GM21528 (cell line): ENCODE results near the gene GLIS1.

Experiments used
- ATAC-seq: cut with Tn5 transposase; IDR thresholded peaks from one replicate; pipeline ENCODE4 v1.9.1; 2021; ENCODE audit warnings: mild to moderate bottlenecking, moderate library complexity; ENCODE audit not compliant: unreplicated experiment, low FRiP score

GLIS1 gene

DNA sequence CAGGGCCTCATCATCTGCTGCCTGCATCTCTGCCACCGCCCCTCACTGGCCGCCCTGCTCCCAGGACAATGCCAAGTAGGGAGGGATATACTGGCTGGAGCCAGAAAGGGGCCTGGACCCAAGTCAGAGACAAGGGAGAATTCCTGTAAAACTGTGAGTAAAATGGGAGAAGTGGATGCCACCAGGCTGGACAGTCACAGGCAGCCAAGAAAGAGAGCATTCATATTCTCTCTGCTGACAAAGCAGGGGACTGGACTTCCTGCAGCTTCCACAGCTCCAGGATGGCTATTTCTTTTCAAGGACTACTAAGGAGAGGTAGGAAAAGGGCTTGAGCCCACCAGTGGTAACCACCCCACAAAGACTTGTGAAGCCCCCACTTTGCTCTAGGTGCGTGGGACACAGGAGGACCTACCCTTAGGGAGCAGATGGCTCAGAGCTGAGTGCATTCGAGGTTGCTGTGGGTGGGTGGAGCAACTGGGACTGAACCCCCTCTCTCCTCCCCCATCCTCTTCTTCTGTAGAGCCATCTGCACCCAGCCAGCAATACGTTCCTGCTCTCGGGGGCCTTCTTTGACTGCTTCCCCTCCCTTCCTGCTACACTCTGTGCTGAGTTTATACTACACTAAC, 57.5 kb downstream of the GLIS1 start:
- no peak for ATAC-seq

DNA sequence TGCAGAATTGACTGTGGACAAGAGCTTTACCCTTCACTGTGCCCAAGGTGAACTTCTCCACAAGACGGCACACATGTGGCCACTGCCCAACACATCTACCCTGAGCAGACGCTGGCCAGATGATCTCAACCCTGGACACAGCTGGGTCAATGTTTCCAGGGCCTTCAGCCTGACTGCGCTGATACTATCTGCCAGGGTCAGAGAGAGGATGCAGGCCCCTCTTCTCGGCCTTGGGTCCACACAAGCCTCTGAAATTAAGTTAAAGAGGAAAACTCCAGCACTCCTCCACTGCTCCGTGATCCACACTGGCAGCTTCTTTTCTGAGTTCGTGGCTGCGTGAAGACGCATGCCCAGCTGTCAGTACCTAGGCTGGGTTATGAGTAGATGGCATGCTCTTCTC, 58.1 kb downstream of the GLIS1 start:
- no peak for ATAC-seq

DNA sequence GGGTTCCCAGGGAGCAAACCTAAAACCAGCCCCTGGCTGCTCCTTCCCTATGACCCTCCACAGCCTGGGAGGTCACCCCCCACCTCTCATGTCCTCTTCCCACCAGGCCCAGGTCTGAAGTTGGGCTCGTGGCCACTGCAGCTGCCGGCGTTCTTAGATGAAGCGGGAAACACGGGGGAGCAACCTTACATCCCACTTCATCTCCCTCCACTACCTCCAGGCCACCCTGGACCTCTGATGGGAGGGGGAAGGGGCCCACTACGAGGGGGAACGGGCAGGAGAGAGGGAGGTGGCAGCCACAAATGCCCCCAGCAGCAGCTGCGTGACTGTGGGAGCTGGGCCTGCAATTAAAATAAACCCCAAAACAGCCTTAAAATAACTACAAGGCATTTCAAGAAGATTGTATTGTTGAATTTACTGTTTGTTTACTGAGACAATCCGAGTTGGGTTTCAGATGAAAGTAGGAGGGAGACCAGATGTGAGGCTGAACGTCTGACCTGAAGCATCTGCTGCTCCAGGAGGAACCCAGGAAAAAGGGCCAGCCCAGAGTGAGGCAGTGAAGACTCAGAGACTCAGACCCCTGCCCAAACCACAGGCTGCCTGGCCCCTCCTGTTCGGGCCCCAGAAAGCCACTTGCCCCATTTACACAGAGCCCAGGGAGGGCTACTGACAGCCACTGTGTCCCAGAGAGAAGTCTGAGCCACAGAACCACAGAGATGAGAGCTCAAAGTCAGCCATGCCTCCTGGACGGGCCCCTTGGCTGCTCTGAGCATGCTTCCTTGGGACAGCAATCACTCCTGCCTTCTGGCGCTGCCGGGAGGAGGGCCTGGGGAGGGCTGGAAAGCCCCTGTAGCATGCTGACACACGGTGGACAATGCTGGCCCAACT, 59.8 kb downstream of the GLIS1 start:
- ATAC-seq, result no peak

DNA sequence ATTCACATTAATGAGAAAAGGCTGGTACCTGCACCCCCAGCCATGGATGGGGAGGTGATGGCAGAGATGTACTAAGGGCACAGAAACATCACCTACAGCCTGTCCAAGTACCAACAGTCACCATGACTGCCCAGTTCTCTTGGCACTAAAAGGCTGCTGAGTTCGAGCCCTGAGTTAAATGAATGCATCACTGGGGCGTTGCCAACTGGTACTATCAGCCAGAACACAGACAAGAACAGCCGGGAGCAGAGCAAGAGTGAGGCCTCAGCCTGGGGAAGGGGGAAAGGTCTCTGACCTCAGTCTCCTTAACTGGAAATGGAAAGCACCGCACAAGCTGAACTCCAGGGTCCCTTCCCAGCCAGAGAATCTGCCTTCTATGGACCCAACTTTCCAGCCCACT, 60.5 kb downstream of the GLIS1 start:
- ATAC-seq, result no peak

DNA sequence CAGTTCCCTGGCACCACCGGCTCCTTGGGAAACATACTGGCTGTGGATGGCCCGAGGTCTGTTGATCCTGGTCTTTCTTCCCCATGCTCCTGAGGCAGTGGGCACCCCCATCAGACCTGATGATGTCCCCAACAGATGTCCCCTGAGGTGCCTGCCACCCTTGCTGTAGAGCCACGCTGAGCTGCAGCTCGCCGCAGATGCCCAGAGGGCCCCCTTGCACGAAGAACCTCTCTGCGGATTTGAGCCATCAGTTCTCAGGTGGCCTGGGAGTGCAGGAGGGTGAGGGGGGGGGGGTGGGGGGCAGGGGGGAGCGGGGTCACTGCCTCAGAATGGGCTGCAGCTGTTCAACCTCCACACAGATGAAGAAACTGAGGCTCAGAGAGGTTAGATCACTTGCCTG, 60.9 kb downstream of the GLIS1 start:
- no peak for ATAC-seq

DNA sequence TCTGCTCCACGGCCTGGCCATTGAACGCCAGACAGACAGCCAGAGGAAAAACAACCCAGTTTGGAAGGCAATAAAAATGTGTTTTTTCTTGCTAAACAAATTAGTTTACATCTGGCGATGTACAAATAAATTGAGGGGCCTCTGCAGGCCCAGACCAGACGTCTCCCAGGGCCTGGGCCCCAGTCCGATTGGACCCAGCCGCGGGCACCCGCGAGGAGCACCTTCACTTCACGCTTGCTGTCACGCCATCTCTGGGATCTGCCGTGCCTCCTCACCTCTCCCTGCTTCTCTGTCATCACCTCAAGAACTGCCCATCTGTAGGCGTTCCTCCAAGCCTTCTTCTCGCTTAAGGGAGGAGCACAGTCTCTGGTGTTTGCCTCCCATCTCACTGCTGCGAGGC, 61.5 kb downstream of the GLIS1 start:
- ATAC-seq, result no peak

DNA sequence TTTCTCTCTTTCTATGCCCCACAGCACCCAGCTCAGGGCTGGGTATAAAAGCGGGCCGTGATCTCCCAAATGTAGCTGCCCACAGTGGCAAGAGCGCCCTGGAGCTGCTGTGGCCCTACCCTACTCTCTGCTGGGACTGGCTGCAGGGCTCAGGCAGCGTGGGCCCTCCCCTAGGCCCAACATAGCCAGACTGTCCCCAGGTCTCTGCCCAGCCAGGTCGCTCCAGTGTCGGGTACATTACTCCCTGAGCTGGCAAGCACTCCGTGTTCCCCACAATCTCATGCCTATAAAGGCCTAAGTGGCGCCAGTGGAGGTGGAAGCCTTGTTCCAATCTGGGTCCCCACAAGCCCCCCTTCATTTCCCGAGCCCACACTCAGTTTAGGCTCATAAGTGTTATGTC, 66.2 kb downstream of the GLIS1 start:
- ATAC-seq, result no peak

DNA sequence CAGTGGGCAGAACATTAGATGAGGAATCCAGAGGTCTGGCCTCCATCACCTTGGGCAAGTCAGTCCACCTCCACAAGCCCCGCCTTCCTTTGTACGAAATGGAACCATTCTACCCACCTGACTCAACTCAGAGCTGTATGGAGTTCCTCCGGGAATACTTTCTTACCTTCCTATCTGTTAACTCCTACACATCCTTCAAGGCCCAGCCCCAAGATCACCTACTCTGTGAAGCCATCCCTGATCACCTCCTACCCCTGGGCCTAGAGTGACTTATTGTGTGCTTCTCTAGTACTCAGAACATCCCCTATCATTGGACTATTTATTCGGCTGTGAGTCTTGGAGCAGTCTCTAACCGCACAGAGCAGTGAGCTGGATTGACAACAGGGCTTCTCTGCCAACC, 66.7 kb downstream of the GLIS1 start:
- no peak for ATAC-seq

DNA sequence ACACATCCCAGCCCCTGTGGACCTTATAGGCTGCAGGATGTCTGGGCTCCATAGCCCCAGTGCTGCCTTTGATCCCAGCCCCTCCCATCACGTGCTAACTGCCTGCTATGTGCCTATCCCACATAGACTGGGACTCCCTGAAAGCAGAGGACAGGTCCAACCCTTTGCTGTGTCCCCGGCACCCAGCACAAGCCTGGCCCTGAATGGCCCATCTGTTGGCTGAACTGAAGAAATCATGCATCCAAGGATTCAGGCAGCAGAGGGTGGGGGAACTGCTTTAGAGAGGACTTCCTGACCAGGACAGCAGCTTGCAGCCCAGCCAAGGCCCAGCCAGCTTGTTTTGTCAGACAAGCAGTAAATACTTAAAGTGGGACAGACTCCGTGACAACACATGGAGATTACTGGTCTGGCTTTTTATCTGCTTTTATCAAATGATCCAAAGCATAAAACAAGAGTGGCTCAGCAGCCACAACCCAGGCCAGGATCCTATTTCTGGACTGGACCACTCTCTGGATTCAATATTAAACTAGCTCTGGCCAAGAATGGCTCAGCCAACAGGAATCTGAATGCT, 69.3 kb downstream of the GLIS1 start:
- ATAC-seq, result no peak

DNA sequence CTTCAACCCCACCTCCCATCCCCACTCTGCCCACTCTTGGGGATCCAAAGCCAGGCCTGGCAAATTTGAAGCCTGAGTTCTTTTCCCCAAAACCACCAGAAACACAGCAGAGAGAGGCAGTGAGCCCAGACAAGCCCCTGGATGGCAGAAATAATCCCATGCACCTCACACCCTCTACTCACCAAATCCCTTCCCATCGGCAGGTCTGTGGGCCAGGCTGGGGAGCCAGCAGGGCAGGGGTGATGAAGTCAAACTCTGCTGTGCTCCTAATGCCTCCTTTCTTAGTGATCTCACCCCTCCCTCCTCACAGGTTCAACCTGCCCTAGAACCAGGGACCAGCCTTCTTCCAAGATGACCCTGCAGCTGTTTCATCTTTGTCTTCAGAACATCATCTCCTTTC, 72.4 kb downstream of the GLIS1 start:
- no peak for ATAC-seq

DNA sequence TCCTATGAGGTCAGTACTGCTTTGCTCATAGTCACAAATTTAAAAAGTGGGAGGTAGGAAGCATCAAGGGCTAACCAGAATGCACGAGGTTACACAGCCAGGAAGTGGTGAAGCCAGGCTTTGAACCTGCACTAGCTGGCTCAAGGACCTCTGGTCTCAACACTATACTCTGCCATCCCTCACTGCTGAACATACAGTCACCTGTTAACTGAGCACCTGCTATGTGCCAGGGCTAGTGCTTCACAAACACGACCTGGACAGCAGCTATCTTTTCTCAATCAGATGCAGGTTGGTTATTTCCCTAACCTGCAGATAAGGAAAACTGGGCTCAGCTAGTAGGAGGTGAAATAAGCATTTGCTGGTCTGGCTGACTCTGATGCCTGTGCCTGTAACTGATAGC, 73.0 kb downstream of the GLIS1 start:
- no peak for ATAC-seq

DNA sequence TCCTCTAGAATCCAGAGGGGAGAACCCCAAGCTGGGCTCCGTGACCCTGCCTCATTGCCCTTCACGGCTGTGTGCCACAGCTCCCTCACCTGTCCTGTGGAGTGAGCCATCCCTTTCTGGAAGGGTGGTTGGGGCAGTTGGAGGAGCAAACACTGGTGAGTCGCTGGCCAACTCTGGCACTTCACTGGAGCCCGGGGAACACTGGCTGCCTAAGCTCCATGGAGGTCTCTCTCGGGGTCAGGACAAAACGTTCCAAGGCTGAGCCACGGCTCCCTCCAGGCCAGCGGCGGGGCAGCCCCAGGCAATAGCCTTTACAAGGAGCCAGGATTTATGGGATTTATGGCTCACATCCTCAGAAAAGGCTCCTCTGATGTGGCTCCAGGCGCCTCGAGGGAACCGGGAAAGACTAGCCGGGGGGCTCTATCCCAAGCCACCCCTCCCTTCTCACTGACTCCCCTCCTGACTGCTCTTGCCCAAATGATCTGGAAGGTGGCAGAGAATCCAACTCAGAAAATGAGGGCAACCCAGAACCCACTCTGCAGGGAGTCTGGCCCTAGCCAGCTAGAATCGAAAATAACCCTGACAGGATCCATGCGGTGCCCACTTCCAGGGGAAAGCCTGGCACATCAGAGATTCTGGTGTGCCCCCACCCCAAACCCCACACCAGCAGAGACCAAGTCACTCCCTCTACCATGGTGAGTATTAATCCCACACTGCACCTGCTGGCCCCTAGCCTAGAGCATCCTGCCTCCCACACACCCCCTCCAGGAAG, 75.2 kb downstream of the GLIS1 start:
- ATAC-seq, result no peak

DNA sequence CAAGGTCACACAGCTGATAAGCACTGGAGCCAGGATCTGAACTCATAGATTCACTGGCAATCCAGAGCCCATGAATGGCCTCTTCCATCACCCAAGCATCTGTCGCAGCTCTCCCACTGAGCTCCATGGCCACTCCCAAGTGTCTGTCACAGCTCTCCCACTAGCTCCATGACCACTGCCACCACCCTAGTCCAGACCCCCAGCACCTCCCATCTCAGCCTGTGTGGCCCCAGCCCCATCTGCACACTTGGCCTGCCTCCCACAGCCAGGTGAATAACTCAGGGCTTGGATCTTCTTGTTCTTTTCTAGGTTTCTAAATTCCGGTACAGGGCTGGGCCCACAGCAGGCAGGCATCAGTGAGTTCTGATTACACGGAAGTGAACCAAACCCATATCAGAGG, 76.0 kb downstream of the GLIS1 start:
- no peak for ATAC-seq

DNA sequence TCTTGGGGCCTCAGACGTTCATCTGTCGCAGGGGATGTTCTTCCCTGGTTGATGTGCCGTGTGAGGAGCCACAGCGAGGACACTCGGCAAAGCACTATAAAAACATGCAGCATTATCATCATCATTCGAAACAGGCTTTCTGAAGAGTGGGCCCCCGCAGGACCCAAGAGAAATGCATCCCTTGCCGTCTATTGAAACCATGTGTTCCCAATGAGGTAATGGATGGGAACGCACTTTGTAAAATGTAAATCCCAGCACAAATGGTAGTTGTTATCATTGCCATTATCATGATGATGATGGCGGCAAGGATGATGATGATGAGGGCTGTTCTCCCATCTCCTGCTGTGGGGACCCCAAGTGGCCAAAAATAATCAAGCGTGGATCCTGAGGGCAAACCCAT, 76.8 kb downstream of the GLIS1 start:
- no peak for ATAC-seq

DNA sequence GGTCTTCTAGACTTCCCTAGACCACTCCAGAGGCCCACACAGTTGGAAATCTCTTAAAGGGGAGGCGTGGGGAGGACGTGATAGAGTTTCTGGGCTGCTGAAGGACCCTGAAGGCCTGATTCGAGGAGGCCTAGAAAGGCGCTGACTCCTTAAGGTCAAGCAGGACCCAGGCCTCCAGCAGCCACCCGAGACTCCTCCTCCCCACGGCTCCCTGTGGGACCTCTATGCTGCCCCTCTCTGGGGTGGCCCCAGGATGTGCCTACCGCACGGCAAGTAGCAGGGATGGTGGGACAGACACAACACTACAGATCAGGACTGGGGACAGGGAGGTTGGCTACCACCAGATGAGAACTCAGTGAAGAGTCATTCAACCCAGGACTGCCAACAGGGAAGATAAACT, 77.5 kb downstream of the GLIS1 start:
- no peak for ATAC-seq

DNA sequence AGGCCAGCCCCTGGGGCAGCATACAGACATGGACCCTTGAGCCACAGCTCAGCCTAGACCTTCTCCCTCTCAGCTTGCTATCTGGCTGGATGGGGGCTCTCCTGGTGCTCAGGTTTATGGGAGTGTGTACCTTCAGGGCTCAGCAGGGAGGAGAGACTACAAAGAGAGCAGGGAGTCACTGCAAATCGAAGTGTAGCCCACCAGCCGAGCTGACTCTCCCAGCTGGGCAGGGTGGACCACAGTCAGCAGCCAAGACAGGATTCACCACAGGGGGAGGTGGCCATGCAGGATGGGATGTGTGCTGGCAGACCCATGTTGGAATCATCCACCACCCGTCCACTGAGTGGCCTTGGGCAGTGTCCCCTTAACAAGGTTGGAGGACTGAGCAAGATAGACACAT, 78.3 kb downstream of the GLIS1 start:
- no peak for ATAC-seq

DNA sequence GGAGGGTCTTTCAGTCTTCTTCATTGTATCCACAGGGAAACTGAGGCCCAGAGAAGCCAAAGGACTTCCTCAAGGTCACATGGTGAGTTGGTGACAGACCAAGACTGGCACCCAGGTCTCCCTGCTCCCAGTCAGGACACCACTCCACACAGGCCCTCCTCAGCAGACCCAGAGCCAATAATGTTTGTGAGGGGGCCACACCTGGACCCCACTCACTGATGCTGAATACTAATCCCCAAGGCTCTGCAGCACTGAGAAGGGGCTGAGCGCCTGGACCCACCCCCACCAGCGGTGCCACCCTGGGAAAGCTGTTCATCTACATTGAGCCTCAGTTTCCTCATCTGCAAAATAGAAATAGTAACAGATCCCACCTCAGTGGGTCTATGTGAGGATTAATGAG, 79.5 kb downstream of the GLIS1 start:
- no peak for ATAC-seq

DNA sequence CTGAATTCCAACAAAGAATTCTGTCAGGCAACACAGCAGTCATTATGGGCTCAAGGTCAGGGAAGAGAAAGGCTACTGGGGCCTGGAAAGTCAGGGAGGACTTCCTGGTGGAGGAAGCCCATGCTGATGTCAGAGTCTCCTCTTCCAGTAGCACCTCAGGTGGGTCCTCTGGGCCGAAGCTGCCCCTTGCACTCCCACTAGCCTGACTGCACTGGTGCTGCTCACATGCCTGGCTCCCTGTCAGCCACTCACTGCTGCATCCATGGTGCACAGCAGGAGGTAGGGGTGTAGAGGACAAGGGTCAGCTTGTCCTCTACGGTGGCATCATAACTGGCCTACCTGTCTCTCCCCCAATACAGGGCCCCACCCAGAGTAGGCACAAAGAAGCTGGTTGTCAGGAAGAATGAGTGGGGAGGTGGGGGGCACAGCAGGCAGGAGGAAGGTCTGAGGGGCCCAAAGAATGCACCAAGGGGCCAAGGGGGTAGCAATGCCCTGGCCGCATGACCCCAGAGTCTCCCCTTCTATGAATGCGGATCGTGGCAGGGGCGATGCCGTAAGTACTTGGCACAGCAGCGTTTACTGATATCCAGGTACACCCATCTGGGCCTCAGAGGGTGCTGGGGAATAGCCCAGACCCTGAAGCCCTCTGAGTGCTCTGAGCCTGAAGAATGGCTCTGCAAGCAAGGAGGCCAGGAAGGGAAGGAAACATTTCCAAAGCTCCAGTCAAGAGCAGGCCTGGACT, 80.3 kb downstream of the GLIS1 start:
- no peak for ATAC-seq

DNA sequence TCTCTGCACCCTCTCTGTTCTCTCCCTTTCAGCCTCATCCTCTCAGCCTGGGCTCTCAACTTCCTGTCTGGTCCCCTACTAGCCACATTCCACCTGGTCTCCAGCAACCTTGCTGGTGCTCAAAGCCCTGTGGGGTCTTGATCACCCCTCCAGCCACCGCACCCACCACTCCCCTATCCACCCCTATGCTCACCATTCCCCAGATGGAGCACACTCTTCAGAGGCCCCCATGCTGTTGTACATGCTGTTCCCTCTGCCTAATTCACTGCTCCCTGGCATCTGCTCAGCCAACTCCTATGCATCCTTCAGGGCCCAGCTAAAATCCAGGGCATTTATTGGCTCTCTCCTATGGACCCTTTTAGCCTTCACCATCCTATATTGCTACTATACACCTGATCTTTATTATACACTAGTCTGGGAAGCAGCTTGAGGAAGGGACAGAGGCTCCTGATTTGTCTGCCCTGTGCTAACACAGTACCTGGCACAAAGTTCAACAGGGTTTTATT, 81.0 kb downstream of the GLIS1 start:
- no peak for ATAC-seq

DNA sequence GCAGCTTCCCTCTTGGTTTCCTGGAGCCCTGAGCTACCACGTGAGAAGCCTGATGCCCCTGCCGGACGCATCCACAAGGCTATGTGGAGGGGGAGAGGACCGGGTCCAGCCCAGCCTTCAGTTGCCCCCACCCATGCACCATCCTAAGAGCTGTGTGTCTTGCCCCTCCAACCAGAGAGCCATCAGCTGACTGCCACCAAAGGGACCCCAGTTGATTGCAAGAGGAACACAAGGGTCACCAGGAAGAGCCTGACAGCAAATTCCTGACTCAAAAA, 81.5 kb downstream of the GLIS1 start:
- ATAC-seq, result no peak
